ENCODE data around the gene WRAP53.

DNA sequence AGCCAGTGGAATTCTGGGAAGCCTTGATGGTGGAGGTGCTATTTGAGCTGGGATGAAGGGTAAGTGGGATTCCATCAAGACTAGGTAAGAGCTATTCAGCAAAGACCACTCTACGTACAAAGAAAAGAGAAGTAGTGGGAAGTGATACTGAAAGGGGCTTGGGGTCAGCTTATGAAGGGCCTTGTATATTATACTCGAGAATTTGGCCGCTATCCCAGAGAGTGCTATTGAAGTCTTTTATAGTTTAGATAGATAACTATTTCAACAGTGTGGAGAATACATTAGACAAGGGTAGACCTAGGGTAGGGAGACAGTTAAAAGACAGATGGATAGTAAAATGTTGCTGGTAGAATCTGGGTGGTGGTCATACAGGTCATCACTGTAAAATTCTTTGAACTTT lies 39.6 kb downstream of the WRAP53 start:
- TF ChIP-seq, protein P1, sequence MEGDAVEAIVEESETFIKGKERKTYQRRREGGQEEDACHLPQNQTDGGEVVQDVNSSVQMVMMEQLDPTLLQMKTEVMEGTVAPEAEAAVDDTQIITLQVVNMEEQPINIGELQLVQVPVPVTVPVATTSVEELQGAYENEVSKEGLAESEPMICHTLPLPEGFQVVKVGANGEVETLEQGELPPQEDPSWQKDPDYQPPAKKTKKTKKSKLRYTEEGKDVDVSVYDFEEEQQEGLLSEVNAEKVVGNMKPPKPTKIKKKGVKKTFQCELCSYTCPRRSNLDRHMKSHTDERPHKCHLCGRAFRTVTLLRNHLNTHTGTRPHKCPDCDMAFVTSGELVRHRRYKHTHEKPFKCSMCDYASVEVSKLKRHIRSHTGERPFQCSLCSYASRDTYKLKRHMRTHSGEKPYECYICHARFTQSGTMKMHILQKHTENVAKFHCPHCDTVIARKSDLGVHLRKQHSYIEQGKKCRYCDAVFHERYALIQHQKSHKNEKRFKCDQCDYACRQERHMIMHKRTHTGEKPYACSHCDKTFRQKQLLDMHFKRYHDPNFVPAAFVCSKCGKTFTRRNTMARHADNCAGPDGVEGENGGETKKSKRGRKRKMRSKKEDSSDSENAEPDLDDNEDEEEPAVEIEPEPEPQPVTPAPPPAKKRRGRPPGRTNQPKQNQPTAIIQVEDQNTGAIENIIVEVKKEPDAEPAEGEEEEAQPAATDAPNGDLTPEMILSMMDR (IDR thresholded peaks at IDR 0.05), result no peak
- no peak for TF ChIP-seq POLR2A (IDR thresholded peaks at IDR 0.05)
